GM23338 (cell line): ENCODE measurements around the gene XYLT1. TPM values are rescaled to one million over a fixed set of nuclear protein-coding genes. Genes with fewer than 3 reads are reported as not detected.

Source experiments
- ATAC-seq: fragments of 200-7000 bp; cut with Tn5 transposase; 3 replicates; pipeline ENCODE4 v1.9.1; 2020
- DNase-seq: peaks from one replicate; pipeline ENCODE4 v3.0.0-alpha.2; 2015; ENCODE audit warnings: low spot score
- H2AFZ ChIP-seq: fragments of 200-600 bp; sonication (generic); 2 replicates; pipeline ENCODE4 v1.8.0; 2016; ENCODE audit warnings: antibody characterized with exemption, mild to moderate bottlenecking, moderate library complexity
- H3F3A ChIP-seq: fragments of 200-600 bp; sonication (generic); replicated peaks from 2 replicates; pipeline ENCODE4 v1.8.0; 2017; ENCODE audit warnings: antibody characterized with exemption, mixed run types, low read depth
- H3K27ac ChIP-seq: fragments of 200-600 bp; sonication (generic); 2 replicates; pipeline ENCODE4 v1.6.1; 2016; ENCODE audit warnings: low read depth
- H3K27me3 ChIP-seq: fragments of 200-600 bp; sonication (generic); 2 replicates; pipeline ENCODE4 v1.8.0; 2016; ENCODE audit warnings: mild to moderate bottlenecking, mixed run types, moderate library complexity; ENCODE audit not compliant: insufficient read depth
- H3K36me3 ChIP-seq: fragments of 200-600 bp; sonication (generic); 2 replicates; pipeline ENCODE4 v1.8.0; 2016; ENCODE audit warnings: mild to moderate bottlenecking; ENCODE audit not compliant: insufficient read depth
- H3K4me1 ChIP-seq: fragments of 200-600 bp; sonication (generic); 2 replicates; pipeline ENCODE4 v1.8.0; 2016; ENCODE audit warnings: mild to moderate bottlenecking, moderate library complexity; ENCODE audit not compliant: insufficient read depth
- H3K4me2 ChIP-seq: fragments of 200-600 bp; sonication (generic); 2 replicates; pipeline ENCODE4 v1.7.1; 2017; ENCODE audit warnings: mixed run types
- H3K4me3 ChIP-seq: fragments of 200-600 bp; sonication (generic); 2 replicates; pipeline ENCODE4 v1.6.1; 2016; ENCODE audit warnings: mixed run types
- H3K79me2 ChIP-seq: fragments of 200-600 bp; sonication (generic); replicated peaks from 2 replicates; pipeline ENCODE4 v1.8.0; 2017; ENCODE audit warnings: mild to moderate bottlenecking; ENCODE audit not compliant: insufficient read depth
- H3K9me2 ChIP-seq: fragments of 200-600 bp; sonication (generic); 2 replicates; pipeline ENCODE4 v1.8.0; 2017; ENCODE audit not compliant: insufficient read depth
- H4K20me1 ChIP-seq: fragments of 200-600 bp; sonication (generic); replicated peaks from 2 replicates; pipeline ENCODE4 v1.8.0; 2017; ENCODE audit warnings: mild to moderate bottlenecking; ENCODE audit not compliant: insufficient read depth
- H3K27ac Mint-ChIP-seq: 2 replicates; pipeline ENCODE4 v1.8.0; 2020; ENCODE audit warnings: inconsistent platforms, mild to moderate bottlenecking, moderate library complexity, mixed read lengths
- H3K27me3 Mint-ChIP-seq: 3 replicates; pipeline ENCODE4 v1.8.0; 2022; ENCODE audit warnings: low read depth, mild to moderate bottlenecking, moderate library complexity, mixed read lengths, inconsistent platforms; ENCODE audit not compliant: insufficient read depth, poor library complexity
- H3K36me3 Mint-ChIP-seq: 3 replicates; pipeline ENCODE4 v1.8.0; 2021; ENCODE audit warnings: low read depth, mild to moderate bottlenecking, inconsistent platforms, moderate library complexity, mixed read lengths
- H3K4me1 Mint-ChIP-seq: 3 replicates; pipeline ENCODE4 v1.8.0; 2020; ENCODE audit warnings: mild to moderate bottlenecking, inconsistent platforms, mixed read lengths
- H3K4me3 Mint-ChIP-seq: 3 replicates; pipeline ENCODE4 v1.8.0; 2021; ENCODE audit warnings: moderate library complexity, mild to moderate bottlenecking, inconsistent platforms, mixed read lengths
- H3K9me3 Mint-ChIP-seq: 3 replicates; pipeline ENCODE4 v1.8.0; 2020; ENCODE audit warnings: moderate library complexity, mild to moderate bottlenecking, inconsistent platforms, mixed read lengths
- CREB1 ChIP-seq: fragments of 250-450 bp; sonication (Bioruptor Pico); IDR thresholded peaks from 2 replicates; pipeline ENCODE4 v1.5.0; 2020; ENCODE audit warnings: low read depth, mild to moderate bottlenecking, moderate library complexity
- CTCF ChIP-seq, 2 experiments: fragments of 200-600 bp in 1 of 2; sonication (generic) in 1 of 2; conservative IDR thresholded peaks; 2 replicates each; pipeline versions ENCODE4 v1.5.1 to v1.6.1; 2016 to 2017; ENCODE audit warnings: antibody characterized with exemption in 2 of 2, low read depth in 2 of 2, mild to moderate bottlenecking in 2 of 2, moderate library complexity in 1 of 2
- EZH2 ChIP-seq: fragments of 200-600 bp; sonication (generic); IDR thresholded peaks from one replicate; pipeline ENCODE4 v1.8.0; 2017; ENCODE audit warnings: antibody characterized with exemption, mild to moderate bottlenecking, low read depth; ENCODE audit not compliant: unreplicated experiment
- EZH2phosphoT487 ChIP-seq: fragments of 200-600 bp; sonication (generic); IDR thresholded peaks from one replicate; pipeline ENCODE4 v1.8.1; 2018; ENCODE audit warnings: antibody characterized with exemption; ENCODE audit not compliant: unreplicated experiment
- JUNB ChIP-seq: IDR thresholded peaks from one replicate; pipeline ENCODE4 v1.6.1; 2016; ENCODE audit warnings: antibody characterized with exemption; ENCODE audit not compliant: unreplicated experiment
- NANOG ChIP-seq: IDR thresholded peaks from 2 replicates; pipeline ENCODE4 v1.6.1; 2016; ENCODE audit warnings: antibody characterized with exemption, borderline replicate concordance
- POLR2AphosphoS5 ChIP-seq: IDR thresholded peaks from 2 replicates; pipeline ENCODE4 v1.6.1; 2016; ENCODE audit warnings: antibody characterized with exemption, low read depth
- REST ChIP-seq: IDR thresholded peaks from one replicate; pipeline ENCODE4 v1.6.1; 2018; ENCODE audit warnings: antibody characterized with exemption; ENCODE audit not compliant: unreplicated experiment
- STAT1 ChIP-seq: IDR thresholded peaks from one replicate; pipeline ENCODE4 v1.6.1; 2016; ENCODE audit warnings: antibody characterized with exemption; ENCODE audit not compliant: unreplicated experiment
- ZNF114 ChIP-seq: fragments of 250-450 bp; sonication (Bioruptor Pico); IDR thresholded peaks from 2 replicates; pipeline ENCODE4 v1.5.0; 2020; ENCODE audit warnings: mild to moderate bottlenecking, moderate library complexity
- ZNF331 ChIP-seq: fragments of 250-450 bp; sonication (Bioruptor Pico); IDR thresholded peaks from 2 replicates; pipeline ENCODE4 v1.5.0; 2020; ENCODE audit warnings: low read depth, mild to moderate bottlenecking, moderate library complexity
- polyA plus RNA-seq: library from polyadenylated mRNA; unstranded; fragments of >200 nt; fragmentation: Nextera tagmentation; extraction: Ambion mirVana; gene quantifications from 2 replicates; pipeline ENCODE4 v1.2.1, GENCODE V29; 2016
- total RNA-seq: library from RNA; depleted of rRNA; stranded (reverse); fragments of >200 nt; shearing (Covaris generic); gene quantifications from 2 replicates; pipeline ENCODE4 v1.2.3, GENCODE V29; 2014
- TF ChIP-seq, protein P1 (sequence below): fragments of 250-450 bp; sonication (Bioruptor Pico); IDR thresholded peaks from 2 replicates; pipeline ENCODE4 v1.5.0; 2020; ENCODE audit warnings: mild to moderate bottlenecking, moderate library complexity
- TF ChIP-seq, protein P2 (sequence below): IDR thresholded peaks from 2 replicates; pipeline ENCODE4 v1.6.1; 2016; ENCODE audit warnings: antibody characterized with exemption

Gene XYLT1
- total and polyA plus RNA-seq, 2 experiments from 2014 or later = 3.5 to 24.7 TPM

GRCh38 chr16:17340804-17341203, 130.0 kb downstream of the XYLT1 start:
- Histone ChIP-seq H3K4me2 (no peak overlapping the region), H2AFZ (no peak overlapping the region), H3K36me3 (no peaks in the 10 kb centered on the region), H3F3A (no peaks in the 10 kb centered on the region), H3K9me2 (no peaks in the 10 kb centered on the region), H3K4me1 (no peaks in the 10 kb centered on the region), H4K20me1 (peaks cover 8% of the 10 kb centered on the region; the same call in 1 of the 2 replicates), H3K79me2 (no peaks in the 10 kb centered on the region; the same call in 1 of the 2 replicates), H3K27me3 (no peaks in the 10 kb centered on the region), H3K4me3 (no peak overlapping the region), H3K27ac (no peak overlapping the region)
- no peak overlapping the region for H3K27ac Mint-ChIP-seq
- H3K4me3 Mint-ChIP-seq = no peak overlapping the region
- TF ChIP-seq CTCF (conservative IDR thresholded peaks at IDR 0.05; ENCODE audit: low read depth in 2 of 2) (no peak), CREB1 (CRISPR knock-in tag) (no peak), STAT1 (no peak), ZNF331 (CRISPR knock-in tag) (no peak), ZNF114 (CRISPR knock-in tag) (no peak), POLR2AphosphoS5 (no peak), REST (no peak), NANOG (no peak), EZH2 (no peak), JUNB (no peak), EZH2phosphoT487 (no peak)
- TF ChIP-seq, protein P1, sequence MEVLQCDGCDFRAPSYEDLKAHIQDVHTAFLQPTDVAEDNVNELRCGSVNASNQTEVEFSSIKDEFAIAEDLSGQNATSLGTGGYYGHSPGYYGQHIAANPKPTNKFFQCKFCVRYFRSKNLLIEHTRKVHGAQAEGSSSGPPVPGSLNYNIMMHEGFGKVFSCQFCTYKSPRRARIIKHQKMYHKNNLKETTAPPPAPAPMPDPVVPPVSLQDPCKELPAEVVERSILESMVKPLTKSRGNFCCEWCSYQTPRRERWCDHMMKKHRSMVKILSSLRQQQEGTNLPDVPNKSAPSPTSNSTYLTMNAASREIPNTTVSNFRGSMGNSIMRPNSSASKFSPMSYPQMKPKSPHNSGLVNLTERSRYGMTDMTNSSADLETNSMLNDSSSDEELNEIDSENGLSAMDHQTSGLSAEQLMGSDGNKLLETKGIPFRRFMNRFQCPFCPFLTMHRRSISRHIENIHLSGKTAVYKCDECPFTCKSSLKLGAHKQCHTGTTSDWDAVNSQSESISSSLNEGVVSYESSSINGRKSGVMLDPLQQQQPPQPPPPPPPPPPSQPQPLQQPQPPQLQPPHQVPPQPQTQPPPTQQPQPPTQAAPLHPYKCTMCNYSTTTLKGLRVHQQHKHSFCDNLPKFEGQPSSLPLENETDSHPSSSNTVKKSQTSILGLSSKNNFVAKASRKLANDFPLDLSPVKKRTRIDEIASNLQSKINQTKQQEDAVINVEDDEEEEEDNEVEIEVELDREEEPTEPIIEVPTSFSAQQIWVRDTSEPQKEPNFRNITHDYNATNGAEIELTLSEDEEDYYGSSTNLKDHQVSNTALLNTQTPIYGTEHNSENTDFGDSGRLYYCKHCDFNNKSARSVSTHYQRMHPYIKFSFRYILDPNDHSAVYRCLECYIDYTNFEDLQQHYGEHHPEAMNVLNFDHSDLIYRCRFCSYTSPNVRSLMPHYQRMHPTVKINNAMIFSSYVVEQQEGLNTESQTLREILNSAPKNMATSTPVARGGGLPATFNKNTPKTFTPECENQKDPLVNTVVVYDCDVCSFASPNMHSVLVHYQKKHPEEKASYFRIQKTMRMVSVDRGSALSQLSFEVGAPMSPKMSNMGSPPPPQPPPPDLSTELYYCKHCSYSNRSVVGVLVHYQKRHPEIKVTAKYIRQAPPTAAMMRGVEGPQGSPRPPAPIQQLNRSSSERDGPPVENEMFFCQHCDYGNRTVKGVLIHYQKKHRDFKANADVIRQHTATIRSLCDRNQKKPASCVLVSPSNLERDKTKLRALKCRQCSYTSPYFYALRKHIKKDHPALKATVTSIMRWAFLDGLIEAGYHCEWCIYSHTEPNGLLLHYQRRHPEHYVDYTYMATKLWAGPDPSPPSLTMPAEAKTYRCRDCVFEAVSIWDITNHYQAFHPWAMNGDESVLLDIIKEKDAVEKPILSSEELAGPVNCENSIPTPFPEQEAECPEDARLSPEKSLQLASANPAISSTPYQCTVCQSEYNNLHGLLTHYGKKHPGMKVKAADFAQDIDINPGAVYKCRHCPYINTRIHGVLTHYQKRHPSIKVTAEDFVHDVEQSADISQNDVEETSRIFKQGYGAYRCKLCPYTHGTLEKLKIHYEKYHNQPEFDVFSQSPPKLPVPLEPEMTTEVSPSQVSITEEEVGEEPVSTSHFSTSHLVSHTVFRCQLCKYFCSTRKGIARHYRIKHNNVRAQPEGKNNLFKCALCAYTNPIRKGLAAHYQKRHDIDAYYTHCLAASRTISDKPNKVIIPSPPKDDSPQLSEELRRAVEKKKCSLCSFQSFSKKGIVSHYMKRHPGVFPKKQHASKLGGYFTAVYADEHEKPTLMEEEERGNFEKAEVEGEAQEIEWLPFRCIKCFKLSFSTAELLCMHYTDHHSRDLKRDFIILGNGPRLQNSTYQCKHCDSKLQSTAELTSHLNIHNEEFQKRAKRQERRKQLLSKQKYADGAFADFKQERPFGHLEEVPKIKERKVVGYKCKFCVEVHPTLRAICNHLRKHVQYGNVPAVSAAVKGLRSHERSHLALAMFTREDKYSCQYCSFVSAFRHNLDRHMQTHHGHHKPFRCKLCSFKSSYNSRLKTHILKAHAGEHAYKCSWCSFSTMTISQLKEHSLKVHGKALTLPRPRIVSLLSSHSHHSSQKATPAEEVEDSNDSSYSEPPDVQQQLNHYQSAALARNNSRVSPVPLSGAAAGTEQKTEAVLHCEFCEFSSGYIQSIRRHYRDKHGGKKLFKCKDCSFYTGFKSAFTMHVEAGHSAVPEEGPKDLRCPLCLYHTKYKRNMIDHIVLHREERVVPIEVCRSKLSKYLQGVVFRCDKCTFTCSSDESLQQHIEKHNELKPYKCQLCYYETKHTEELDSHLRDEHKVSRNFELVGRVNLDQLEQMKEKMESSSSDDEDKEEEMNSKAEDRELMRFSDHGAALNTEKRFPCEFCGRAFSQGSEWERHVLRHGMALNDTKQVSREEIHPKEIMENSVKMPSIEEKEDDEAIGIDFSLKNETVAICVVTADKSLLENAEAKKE (CRISPR knock-in tag) = no peak
- TF ChIP-seq, protein P2, sequence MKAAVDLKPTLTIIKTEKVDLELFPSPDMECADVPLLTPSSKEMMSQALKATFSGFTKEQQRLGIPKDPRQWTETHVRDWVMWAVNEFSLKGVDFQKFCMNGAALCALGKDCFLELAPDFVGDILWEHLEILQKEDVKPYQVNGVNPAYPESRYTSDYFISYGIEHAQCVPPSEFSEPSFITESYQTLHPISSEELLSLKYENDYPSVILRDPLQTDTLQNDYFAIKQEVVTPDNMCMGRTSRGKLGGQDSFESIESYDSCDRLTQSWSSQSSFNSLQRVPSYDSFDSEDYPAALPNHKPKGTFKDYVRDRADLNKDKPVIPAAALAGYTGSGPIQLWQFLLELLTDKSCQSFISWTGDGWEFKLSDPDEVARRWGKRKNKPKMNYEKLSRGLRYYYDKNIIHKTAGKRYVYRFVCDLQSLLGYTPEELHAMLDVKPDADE = no peak
- H3K4me1 Mint-ChIP-seq = no peaks in the 10 kb centered on the region; the same call in 1 of the 3 replicates
- no peaks in the 10 kb centered on the region; the same call in 2 of the 3 replicates for H3K9me3 Mint-ChIP-seq
- no peaks in the 10 kb centered on the region for H3K36me3 Mint-ChIP-seq
- ATAC-seq = no peak
- H3K27me3 Mint-ChIP-seq = peaks cover 4% of the 10 kb centered on the region
- no peak for DNase-seq
